D721Med (cell line): ENCODE results near the gene EXOC4.

ENCODE experiments used
- DNase-seq: peaks from one replicate; pipeline ENCODE4 v3.0.0; 2011; ENCODE audit warnings: low spot score; ENCODE audit not compliant: insufficient read length
- FAIRE-seq: peaks from 2 replicates; lab custom pipeline; 2011; peaks lifted over from hg19 to GRCh38; lab: Jason Lieb, UNC
- CTCF ChIP-seq: IDR thresholded peaks from 2 replicates; pipeline ENCODE4 v1.5.1; 2012; ENCODE audit warnings: mild to moderate bottlenecking, control low read depth; ENCODE audit not compliant: insufficient read depth; ENCODE audit errors: missing control alignments

The EXOC4 gene

GRCh38 chr7:133611955-133612354, 359.1 kb downstream of the EXOC4 start:
- no peak for DNase-seq
- TF ChIP-seq CTCF = no peak
- FAIRE-seq = no peak

- DNase-seq = no peak
- FAIRE-seq = no peak
- TF ChIP-seq CTCF = no peak
Measured at GRCh38 chr7:133613250-133613790, 360.4 kb downstream of the EXOC4 start.

GRCh38 chr7:133614251-133614650, 361.4 kb downstream of the EXOC4 start:
- no peak for FAIRE-seq
- DNase-seq = no peak
- no peak for TF ChIP-seq CTCF

- DNase-seq = no peak
- no peak for TF ChIP-seq CTCF
- FAIRE-seq = no peak
Measured at GRCh38 chr7:133618970-133619369, 366.1 kb downstream of the EXOC4 start.

- FAIRE-seq (no peak), DNase-seq (no peak)
- no peak for TF ChIP-seq CTCF
Measured at GRCh38 chr7:133619491-133619890, 366.6 kb downstream of the EXOC4 start.

- FAIRE-seq (no peak), DNase-seq (no peak)
- TF ChIP-seq CTCF = no peak
Measured at GRCh38 chr7:133623721-133624120, 370.8 kb downstream of the EXOC4 start.

GRCh38 chr7:133625046-133625445, 372.2 kb downstream of the EXOC4 start:
- DNase-seq = no peak
- no peak for FAIRE-seq
- TF ChIP-seq CTCF = no peak
